Activated CD4-positive, alpha-beta T cell treated with anti-CD3 and anti-CD28 coated beads for 4 hours (primary cell): Measurements from ENCODE around the gene TRUB2.
A peak's percentile ranks its signal among the peaks of the same experiment; 100 is the strongest.

Experiments
- DNase-seq, 2 donors: peaks; one replicate each; pipeline ENCODE4 v3.0.0-alpha.2; 2020

The TRUB2 gene, protein sequence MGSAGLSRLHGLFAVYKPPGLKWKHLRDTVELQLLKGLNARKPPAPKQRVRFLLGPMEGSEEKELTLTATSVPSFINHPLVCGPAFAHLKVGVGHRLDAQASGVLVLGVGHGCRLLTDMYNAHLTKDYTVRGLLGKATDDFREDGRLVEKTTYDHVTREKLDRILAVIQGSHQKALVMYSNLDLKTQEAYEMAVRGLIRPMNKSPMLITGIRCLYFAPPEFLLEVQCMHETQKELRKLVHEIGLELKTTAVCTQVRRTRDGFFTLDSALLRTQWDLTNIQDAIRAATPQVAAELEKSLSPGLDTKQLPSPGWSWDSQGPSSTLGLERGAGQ

DNA sequence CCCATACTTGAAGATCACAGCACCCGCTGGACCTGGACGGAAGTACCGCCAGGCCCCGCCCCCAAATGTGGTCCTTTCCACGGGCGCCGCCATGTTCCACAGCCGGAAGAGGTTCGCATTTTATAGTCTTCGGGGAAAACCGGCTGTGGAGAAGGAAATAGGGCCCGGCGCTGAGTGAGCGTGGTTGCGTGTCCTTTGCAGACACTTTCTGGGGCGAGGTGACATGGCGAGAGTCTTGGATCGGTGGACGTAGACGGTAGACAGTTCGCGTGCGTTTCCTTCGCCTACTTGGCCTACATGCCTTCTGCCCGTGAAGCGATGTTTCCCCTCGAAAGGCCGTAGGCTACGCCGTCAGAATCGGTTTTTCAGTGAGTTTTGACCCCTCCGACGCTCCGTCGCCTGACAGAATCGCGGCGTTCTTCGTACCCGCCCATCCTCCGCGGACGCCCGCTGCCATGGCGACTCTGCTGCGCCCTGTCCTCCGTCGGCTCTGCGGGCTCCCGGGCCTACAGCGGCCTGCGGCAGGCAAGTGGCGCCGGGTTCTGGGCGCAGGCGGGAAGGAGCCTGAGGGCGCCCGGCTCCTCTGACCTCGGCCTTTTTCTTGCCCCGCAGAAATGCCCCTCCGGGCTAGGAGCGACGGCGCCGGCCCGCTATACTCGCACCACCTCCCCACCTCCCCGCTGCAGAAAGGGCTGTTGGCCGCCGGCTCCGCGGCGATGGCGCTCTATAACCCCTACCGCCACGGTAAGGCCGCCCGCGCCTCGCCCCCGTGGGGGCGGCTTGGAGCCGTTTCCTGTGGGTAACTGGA, at the start of gene TRUB2, which contains the start of gene COQ4:
TSS of gene TRUB2 (minus strand) at position 44 of the 808 bp plus-strand sequence. CDS start at position 5, 39 bp downstream.
TSS of gene COQ4 (plus strand) at position 436 of the 808 bp plus-strand sequence. CDS start at position 456, 20 bp downstream.
- DNase-seq: peak; percentile 92 to 94

DNA sequence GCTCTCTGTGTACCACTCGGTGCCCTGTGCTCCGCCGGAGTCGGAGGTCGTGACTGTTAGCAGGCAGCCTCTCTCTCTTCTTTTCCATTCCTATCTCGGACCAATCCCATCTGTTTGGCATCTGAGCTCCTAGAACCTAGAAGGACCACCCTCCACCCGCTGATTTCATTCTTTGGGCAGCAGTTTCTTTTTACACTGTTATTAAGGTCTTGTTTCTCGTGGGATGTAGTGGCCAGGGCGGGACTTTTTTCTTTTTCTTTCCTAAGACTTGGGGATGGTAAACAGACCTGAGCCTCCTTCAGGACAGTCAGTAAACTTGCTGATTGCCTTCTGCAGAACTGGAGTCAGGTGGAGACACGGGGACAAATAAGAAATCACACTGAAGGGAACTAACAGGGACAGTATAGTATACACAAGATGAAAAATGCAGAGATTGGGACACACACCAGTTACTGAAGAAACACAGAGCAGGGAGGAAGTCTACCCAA, 49.4 kb upstream of the TRUB2 start:
- DNase-seq: no peak

DNA sequence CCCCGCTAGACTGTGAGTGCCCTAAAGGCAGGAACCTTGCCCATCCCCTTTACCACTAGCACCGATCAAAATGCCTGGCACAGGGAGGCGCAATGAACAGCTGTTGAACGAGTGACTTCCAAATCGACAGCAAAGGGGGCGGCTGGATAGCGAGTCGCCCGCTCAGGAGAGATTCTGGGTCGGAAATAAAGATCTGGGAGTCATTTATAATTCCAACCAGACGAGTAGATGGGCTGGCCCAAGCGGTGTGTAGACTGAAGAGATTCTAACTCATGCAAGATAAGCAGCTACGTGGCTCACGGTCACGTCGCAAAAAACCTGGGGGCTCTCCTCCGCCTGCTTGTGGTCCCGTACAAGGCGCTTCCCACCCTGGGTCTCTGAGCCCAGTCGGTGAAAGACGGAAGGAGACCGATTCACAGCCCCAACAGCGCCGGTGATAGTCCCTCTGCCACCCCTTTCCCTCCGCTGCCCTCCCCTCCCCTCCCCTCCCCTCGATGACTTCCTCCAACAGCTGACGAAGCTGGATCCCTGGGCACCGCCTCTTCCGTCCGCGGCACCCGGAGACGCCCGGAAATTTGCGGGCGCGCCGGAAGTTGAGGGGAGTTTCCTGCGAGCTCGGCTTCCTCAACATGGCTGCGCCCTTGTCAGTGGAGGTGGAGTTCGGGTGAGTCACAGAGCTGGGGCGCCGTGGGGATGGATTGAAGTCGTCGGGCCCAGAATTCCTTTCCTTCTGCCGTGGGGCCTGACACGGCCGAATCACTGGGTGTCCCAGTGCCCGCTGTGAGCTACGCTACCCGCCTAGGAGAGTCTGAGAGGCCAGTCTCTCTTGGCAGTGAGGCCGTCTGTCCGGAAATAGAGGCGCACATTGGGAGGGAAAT, 48.7 kb upstream of the TRUB2 start, which contains the start of gene URM1:
TSS of gene URM1 (plus strand) at position 623 of the 878 bp plus-strand sequence. CDS start at position 630, 7 bp downstream.
- peak; percentile 93 for DNase-seq

DNA sequence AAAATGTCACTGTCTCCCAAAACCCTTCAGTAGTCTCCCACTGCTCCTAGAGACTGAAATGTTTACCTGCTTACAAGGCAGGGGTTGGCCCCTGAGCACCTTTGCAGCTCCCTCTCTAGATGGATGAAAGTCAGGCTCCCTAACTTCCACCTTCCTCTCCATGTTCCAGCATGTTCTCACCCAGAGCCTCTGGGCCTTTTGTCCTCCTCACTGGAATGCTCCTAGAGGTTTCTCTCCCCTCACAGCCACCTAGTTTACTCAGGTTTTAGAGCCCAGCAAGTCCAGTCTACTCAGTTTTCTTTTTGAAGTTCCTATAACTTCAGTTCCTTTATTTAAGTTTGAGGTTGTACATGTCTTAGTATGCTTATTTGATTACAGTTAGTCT, 48.1 kb upstream of the TRUB2 start:
- no peak for DNase-seq

DNA sequence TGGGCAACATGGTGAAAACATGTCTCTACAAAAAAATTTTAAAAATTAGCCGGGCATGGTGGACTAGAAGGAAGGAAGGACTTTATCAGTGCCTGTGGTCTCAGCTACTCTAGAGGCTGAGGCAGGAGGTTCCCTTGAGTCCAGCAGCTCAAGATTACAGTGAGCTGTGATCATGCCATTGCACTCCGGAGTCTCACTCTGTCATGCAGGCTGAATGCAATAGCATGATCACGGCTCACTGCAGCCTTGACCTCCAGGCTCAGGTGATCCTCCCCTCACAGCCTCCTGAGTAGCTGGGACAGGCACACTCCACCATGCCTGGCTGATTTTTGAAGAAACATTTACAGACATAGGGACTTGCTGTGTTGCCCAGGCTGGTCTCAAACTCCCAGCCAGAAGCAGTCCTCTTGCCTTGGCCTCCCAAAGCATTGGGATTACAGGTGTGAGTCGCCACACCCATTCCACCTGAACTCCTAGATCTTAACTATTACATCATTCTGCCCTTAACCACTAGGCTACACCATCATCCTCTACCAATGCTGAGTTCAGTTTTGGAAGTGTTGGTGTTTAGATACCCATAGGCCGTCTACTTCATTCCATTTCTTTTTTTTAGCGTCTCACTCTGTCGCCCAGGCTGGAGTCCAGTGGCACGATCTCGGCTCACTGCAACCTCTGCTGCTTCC, 46.9 kb upstream of the TRUB2 start:
- DNase-seq: no peak

DNA sequence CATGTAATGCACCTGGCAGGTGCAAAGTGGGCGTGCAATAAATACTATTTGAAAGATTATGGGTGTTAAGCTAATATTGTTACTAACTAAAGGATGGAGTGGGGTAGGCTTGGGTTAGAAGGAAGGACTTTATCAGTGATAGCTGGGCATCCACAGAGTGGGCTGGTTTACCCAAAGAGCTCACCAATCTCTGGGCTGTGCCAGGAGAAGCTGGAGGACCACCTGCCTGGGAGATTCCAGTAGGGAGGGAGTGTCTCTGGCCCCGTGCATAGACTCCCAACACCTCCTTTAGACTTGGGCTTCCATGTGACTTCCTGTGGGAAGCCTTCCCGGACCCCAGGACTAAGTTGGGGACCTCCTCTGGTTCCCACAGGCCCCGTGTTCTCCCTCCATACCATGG, 43.3 kb upstream of the TRUB2 start:
- DNase-seq: no peak

DNA sequence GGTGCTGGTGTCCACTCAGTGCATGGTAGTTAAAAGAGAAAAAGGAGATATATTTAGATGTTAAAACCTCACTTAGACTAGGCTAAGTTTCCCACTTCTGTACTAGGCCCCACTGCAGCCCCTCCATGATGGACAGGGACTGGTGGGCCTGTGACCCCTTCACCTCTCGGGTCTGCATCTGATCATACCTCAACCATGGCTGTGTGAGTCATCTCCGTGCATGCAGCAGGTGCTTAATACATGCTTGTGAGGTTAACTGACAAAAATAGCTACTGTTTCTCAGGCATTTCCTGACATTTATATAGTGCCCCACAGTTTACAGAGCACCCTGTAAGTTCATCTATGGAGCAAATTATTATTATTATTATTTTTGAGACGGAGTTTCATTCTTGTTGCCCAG, 40.5 kb upstream of the TRUB2 start:
- no peak for DNase-seq

DNA sequence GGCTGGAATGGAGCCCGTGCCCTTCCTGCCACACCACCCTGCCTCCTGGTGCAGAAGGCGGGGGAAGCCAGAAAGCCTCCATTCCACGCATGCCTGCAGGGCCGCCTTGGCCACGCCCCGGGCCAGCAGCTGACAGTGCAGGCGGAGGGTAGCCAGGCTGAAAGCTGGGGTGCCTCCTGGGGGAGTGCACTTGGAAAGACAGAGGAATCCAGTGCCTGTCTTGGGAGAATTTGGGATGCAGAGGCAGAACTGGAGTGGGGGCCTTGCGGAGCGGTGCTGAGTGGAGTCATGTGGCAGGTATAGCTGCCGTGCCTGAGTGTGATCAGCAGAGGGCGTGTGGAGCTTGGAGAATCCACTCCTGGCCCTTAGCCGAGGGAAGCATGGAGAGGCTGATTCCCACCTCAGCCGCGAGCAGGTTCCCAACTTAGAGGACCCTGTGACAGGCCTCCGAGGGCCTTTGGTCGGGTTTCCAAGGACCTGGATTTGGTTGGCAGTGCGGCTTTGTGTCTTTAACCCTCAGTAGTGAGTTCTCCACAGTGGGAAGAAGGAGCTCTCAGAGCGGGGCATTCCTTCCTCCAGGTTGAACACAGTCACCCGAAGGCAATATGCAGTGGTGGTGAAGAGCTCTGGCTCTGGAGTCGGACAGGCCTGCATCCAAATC, 39.9 kb upstream of the TRUB2 start:
- DNase-seq: peak; percentile 64 to 70

DNA sequence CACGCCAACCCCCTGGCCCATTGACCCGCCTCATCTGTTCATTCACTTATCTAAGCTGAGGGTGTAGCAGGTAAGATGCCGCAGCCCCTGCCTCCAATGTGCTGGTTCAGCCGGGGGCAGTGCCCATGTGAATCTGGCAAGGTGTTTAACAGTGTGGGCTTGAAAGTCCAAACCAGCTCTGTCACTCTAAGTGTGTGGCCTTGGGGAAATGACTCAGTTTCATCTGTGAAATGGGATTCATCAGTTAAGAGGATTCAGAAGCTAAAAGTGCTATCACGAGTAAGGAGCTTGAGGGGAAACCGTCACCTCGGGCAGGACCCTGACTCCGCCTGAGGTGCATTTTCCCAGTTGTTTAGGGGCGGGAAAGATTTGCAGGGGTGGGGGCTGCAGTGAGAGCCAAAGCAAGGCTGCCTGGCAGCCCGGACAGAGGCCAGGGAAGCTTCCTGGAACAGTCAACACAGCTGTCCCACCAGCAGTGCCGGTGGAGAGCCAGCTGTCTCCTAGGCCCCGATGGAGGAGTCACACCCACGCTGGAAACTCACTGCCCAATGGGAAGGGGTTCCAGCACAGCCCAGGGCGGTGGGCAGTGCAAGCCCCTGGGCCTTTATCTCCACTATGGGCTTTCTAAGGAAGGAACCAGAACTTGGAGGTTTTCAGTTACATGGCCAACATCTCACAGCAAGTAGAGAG, 39.2 kb upstream of the TRUB2 start:
- no peak for DNase-seq

DNA sequence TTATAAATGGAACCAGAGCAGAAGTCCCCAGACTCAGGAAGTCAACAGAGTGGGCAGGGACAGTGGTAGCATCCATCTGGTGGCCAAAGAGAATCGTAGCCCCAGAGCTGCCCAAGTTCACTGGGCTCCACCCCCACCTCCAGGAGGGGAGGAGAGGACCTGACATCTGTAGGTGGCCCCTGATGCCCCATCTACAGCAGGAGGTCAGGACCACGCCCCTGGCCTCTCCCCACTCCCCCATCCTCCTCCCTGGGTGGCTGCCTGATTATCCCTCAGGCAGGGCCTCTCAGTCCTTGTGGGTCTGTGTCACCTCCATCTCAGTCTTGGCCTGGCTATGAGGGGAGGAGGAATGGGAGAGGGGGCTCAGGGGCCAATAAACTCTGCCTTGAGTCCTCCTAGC, 38.6 kb upstream of the TRUB2 start:
- no peak for DNase-seq

DNA sequence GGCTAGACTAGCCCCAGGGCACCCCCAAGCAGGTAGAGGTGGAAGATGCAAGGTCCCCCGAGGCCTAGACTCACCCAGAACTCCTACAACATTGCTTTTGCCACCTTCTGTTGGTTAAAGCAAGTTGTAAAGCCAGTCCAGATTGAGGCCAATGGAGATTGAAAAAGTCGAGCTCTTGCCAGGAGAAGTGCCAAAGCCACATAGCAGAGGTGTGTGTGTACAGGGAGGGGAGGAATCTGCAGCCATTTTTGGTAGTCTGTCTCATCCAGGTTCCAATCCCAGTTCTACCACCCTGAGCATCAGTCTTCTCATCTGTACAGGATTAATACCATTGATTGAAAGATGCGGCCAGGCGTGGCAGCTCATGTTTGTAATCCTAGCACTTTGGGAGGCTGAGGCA, 36.6 kb upstream of the TRUB2 start:
- no peak for DNase-seq

DNA sequence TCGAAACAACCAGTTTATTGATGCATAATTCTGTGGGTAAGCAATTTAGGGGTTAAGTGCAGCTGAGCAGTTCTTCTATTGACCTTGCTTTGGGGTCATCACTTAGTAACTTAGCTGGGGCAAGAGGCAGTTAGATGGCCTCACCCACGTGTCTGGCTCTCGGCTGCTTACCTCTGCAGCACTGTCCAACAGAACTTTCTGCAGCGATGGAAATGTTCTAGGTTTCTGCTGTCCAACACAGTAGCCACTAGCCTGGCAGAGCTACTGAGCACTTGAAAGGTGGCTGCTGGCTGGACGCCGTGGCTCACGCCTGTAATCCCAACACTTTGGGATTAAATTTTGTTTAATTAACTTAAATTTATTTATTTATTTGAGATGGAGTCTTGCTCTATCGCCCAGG, 35.8 kb upstream of the TRUB2 start:
- DNase-seq: no peak

DNA sequence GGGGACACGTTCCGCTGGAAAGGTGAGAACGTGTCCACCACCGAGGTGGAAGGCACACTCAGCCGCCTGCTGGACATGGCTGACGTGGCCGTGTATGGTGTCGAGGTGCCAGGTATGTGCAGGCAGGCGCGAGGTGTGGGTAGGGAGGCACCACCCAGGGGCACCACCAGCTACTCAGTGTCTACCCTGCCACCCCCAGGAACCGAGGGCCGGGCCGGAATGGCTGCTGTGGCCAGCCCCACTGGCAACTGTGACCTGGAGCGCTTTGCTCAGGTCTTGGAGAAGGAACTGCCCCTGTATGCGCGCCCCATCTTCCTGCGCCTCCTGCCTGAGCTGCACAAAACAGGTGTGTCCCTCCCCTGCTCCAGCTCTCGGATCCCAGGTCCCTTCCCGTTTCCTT, 33.2 kb upstream of the TRUB2 start:
- no peak for DNase-seq

DNA sequence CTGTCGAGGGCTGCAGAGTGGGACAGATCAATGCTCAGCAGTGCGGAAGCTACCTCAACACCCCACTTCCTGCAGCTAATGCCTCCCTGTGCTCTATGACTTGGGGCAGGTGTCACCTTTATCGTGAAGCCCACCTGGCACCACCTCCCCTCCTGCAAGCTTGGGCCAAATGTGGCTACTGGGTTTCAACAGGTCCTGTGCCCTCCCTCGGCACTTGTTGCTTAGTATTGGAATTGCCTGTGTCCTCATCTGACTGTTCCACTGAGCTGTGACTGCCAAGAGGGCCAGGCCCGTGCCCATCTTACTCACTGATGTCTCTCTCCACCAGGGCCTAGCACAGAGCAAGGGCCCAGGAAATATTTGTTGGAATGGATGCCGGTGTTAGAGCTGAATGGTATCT, 27.5 kb upstream of the TRUB2 start:
- no peak for DNase-seq

DNA sequence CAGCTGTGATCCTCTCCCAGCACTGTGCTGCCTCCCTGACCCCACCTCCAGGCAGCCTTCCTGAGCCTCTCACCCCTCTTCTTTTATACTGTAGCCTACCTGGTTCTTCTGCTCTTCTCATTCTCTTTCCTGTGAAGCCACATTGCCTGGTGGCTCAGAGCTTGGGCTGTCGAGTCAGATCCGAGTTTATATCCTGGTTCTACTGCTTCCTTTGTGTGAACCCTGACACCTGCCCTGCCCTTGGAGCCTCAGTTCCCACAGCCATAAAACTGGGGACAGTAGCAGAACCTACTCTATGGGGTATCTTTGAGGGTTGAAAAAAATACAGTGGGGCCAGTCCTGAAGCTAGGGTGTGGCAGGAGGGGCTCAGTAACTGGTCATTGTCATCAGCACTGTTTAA, 26.9 kb upstream of the TRUB2 start:
- no peak for DNase-seq

DNA sequence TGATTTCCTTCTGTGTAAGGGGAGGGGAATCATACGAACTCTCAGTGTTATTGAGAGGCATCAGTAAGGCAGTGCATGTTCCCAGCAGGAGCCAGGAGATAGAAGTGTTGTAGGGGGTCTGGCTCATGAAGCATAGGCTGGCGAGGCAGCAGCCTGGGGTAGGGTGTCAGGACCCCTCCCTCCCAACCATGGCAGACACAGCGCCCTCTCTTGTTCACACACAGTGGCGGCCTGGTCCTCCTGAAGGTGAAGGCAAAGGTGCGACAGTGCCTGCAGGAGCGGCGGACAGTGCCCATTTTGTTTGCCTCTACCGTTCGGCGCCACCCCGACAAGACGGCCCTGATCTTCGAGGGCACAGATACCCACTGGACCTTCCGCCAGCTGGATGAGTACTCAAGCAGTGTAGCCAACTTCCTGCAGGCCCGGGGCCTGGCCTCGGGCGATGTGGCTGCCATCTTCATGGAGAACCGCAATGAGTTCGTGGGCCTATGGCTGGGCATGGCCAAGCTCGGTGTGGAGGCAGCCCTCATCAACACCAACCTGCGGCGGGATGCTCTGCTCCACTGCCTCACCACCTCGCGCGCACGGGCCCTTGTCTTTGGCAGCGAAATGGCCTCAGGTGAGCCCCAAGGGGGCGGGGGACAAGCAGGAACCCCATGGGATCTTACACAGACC, 22.8 kb upstream of the TRUB2 start:
- DNase-seq: no peak

DNA sequence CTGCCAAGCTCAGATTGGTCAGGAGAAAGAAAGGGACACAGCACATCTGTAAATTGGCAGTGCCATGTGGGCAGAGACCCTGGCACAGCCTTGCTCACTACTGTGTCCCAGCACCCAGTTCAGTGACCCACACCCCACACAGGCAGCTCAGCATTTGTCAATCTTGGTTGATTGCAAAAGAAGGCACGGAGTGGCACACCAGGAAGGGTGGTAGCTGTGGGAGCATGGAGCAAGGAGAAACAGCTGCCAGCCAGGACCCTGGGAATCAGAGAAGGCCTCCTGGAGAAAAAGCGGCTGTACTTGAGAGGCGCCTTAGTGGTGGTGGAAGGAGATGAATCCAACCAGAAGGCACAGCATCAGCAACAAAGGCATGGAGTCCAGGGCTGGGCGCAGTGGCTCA, 21.6 kb upstream of the TRUB2 start:
- DNase-seq: no peak

DNA sequence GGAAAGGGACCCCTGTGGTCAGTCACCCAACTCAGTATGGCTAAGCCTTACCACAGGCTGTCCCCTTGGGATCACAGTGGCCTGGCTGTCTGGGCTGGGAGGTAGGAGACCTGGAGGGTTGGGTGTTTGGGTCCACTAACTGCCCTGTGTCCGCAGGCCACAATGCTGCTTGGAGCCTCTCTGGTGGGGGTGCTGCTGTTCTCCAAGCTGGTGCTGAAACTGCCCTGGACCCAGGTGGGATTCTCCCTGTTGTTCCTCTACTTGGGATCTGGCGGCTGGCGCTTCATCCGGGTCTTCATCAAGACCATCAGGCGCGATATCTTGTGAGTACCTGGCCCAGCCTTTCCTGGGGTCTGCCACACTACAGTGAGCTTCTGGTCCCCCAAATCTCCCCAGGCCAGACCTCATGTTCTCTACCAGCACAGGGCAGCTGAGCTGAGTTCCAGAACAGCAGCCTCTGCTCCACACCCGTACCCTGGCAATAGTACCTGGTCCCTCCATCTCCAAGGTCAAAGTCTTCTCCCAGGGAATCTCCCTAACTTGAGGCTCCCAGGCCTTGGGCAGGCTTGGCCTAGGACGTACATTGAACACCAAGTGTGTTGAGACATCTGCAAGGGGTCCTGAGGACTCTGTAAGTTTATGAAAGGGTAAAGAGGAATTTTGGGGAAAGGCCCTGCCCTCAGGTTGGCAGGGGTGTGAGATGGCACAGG, 20.9 kb upstream of the TRUB2 start:
- no peak for DNase-seq

DNA sequence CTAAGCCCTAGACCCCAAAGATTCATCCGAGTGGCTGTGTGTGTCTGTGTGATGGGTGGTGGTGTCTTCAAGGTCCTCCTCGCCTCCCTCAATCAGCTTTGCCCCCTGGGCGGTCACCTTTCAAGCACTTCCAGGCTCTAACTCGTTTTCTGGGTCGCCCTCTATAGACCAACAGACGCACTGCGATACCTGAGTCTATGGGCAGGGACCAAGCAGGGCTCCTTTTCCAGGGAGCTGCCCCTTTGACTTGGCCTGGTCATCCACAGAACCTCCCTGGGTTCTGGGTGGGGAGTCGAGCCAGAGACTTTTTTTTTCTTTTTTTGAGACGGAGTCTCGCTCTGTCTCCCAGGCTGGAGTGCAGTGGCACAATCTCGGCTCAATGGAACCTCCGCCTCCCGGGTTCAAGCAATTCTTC, 19.2 kb upstream of the TRUB2 start:
- DNase-seq: peak; percentile 62 to 70
